HG03108 (cell line): Measurements from ENCODE around the gene TRIP4.
A peak's percentile ranks its signal among the peaks of the same experiment; 100 is the strongest.
"Not testable (repeated sequence)": the region's sequence is repeated elsewhere in the genome, so short reads cannot be mapped to it uniquely, and the experiment has no call there.

ENCODE experiments used
- ATAC-seq: cut with Tn5 transposase; IDR thresholded peaks from one replicate; pipeline ENCODE4 v1.9.1; 2021; ENCODE audit warnings: moderate library complexity; ENCODE audit not compliant: unreplicated experiment

The TRIP4 gene

DNA sequence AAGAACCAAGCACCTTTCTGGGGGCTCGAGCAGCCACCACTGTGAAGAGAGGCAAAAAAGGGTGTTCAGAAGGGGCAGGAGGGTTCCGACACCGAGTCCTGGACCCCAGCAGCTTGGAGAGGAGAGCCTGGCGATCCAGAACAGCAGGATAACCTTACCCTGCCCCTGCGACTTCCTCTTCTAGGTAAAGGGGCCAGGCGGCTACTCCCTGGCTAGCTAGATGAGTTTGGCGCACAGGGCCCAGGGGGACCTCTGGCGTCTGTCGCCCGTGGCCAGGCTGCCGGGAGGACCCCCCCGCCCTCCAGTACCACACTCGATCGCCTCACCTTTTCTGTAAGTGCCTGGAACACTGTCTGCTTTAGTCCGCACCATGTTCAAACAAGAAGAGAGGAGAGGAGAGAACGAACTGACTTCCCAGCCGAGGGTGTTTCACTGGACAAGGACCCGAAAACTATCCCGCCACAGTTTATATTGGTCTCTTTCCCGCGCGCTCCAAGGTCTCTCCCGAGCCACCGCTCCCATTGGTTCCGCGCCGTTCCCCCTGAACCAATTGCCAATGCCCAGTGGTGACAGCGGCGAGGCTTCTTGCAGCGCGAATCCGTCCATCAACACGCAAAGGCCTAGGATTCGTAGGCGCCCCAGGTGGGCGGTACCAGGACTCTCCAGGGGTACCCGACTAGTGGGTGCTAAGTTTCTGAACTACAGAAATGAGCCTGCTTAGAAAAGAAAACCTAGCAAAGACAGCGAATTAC, 6.5 kb upstream of the TRIP4 start, which contains the start of gene PCLAF:
TSS of gene PCLAF (minus strand) at position 442 of the 752 bp plus-strand sequence. CDS start at position 372, 70 bp downstream.
- ATAC-seq, result peak; percentile 96

GRCh38 chr15:64383760-64384159, 3.9 kb upstream of the TRIP4 start:
- ATAC-seq, result no peak

DNA sequence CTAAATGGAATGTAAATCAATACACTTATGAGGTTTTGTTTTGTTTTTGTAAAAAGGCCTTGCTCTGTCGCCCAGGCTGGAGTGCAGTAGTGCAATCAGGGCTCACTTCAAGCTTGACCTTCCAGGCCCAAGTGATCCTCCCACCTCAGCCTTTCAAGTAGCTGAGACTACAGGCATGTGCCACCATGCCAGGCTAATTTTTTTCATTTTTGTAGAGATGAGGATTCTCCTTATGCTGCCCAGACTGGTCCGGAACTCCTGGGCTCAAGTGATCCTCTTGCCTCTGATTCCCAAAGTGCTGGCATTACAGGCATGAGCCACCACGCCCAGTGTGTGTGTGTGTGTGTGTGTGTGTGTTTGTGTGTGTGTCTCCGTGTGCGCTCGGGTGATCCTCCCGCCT, 1.3 kb upstream of the TRIP4 start:
- no peak for ATAC-seq

GRCh38 chr15:64389036-64389435, 1.4 kb downstream of the TRIP4 start:
- ATAC-seq, result no peak

- ATAC-seq, result not testable (repeated sequence)
These were observed 4.8 kb downstream of the TRIP4 start for GRCh38 chr15:64392471-64392870.

DNA sequence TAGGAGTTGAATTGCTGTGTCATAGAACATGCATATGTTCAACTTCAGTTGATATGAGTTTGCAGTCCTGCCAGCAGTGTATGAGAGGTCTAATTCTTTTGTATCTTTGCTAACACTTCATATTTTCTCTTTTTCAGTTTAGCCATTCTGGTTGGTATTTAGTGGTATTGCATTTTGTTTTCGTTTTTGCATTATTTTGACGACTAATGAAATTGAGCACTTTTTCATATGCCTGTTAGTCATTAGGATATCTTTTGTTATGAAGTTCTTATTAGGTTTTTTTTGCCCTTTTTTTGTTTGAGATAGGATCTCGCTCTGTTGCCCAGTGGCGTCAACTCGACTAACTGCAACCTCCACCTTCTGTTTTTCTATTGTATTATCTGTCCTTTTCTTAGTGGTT, 9.2 kb downstream of the TRIP4 start:
- no peak for ATAC-seq

DNA sequence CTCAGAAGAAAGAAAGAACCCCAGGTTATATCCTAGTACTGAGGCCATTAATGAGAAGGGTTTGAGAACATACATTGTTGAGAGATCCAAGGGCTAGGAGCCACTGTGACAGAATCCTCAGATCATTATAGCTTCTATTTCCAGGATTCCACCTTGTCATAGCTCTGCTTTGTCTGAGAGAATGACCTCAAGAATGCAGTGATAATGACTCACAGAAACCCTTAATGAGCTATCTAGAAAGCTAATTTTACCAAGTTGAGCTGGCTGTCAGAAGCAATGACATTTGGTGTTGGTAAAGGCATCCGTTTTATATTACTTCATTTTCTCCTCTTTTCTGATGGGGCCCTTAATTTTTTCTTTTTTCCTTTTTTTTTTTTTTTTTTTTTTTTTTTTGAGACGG, 10.9 kb downstream of the TRIP4 start:
- ATAC-seq, result no peak

DNA sequence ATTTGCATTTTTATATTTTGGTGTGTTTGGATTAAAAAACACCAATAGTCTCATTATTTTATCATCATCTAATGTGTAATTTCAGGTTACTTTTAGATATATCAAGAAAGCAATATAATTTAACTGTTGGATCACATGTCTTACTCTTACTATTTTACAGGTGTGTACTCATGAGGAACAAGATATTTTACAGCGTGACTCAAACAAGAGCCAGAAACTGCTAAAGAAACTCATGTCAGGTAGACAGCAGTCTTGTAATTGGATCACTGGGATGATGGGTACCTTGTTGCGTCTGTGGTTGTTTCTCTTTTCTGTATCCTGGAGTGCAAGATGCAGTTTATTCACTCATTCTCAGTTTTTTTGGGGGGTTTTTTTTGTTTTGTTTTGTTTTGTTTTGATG, 12.9 kb downstream of the TRIP4 start:
- no peak for ATAC-seq

GRCh38 chr15:64412216-64412615, 24.6 kb downstream of the TRIP4 start:
- ATAC-seq, result no peak

DNA sequence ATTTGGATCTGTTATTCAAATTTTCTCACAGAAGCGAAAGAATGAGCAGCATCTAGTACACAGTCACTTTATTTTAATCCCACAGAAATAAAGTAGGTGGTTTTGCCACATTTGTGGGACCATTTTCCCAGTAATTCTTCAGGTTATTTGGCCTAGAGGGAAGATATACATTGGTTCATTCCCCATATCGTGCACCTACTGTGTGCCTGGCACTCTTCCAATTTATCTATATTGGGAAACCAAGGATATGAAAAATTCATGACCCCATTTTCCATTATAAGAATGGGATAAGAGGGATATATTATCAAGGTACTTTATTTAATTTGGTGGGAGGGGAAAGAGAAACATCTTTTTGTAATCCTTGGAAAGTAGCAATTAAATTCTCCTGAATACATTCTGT, 35.1 kb downstream of the TRIP4 start:
- no peak for ATAC-seq

- no peak for ATAC-seq
These were observed 36.3 kb downstream of the TRIP4 start for GRCh38 chr15:64423970-64424369.

GRCh38 chr15:64425221-64425620, 37.6 kb downstream of the TRIP4 start:
- no peak for ATAC-seq

DNA sequence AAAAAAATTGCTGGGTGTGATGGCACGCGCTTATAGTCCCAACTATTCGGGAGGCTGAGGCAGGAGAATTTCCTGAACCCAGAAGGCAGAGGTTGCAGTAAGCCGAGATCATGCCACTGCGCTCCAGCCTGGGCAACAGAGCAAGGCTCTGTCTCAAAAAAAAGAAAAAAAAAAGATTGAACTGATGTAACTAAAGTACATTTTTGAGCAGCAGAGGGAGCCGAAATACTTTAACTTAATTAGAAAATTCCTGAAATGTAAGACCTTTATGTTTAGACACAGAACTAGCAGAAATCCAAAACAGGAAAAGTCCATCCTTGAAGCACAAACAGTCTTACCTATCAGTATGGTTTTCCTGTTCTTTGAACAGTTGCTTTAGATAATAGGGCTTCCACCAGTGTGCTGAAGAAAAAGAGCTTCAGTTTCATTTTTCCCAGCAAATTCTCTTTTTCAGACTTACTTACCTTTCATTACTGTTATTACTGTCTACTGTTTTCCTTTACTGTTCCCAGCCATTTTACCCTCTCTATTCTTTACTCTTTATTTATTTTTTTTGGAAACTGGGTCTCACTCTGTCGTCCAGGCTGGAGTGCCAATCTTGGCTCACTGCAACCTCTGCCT, 39.3 kb downstream of the TRIP4 start:
- no peak for ATAC-seq

GRCh38 chr15:64429448-64429847, 41.8 kb downstream of the TRIP4 start:
- ATAC-seq, result no peak

DNA sequence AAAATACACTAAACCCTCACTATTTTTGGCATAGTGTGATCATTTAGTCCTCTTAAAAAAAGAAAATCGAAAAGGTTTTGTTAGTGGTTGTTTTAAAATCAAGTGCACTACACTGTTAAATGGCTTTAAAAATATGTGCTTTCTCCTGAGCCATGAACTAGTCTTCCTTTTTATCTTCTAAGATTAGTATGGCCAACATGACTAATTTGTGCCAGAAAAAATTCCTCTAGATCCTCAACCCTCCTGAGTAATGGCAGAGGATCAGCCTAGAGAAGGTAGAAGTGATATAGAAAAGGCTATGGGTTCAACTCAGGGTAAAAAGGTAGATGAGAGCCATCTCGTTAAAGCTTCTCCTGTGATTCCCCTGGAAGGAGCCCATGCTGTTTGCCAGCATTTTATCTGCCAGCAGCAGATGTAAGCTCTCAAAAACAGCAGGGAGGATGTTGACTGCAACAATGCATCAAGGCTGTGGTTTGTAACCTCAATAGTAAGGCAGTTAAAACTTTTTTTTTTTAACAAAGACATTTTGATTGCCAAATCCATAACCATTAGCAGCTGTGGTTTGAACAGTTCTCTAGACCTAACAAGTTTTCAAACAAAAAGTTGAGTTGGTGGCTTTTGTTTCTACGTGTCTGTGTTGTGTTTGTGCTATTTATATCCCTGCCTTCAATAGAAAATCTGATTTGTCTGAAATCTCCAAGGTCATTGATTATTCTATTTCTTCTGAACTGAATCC, 42.5 kb downstream of the TRIP4 start:
- no peak for ATAC-seq

DNA sequence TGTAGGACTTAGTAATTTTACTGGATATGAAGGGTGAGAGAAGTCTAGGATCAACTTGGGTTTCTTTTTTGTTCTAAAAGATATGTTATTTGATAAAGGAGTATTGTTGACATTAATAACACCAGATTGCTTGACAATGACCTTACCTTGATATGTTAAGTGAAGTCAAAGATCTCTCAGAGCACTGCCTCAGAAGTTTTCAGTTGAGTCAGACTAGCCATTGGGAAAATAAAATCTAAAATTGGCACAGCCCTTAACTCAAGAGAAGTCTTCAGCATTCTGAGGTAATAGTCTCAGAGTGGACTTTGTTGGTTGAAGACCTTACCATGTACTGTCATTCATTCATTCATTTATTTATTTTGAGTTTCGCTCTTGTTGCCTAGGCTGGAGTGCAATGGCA, 50.3 kb downstream of the TRIP4 start:
- no peak for ATAC-seq

DNA sequence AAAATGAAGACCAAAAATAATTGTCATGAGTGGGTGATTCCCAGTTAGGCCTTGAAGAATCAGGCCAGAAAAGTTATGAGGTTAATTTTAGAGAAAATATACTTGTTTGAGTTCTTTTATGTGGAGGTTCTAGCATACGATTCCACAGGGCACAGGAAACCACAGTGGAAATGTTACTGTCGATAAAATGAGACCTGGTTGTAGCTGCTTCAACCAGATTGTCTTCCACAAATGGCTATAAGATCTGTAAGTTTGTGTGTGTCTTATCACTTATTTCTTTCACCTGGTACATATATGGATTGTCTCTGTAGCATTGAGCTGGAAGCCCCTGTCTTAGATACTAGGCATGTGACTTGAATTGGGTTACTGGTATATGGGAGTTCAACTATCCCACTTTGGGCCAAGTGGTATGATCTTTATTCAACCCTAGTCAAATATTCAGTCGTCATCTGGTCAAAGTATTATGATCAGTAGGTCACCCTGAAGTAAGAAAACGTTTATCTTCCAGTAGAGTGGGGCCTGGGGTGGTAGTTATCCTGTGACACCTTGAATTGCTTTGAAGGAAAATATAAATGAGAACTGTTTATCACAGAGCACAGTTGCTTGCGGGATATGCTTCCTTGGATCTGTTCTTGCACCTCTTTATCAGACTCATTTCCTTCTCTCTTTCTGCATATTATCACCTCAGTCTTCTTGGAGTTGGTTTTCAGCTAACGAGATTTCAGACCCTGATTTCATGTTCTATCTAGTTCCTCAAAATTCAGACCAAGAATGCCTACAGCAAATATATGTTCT, 51.2 kb downstream of the TRIP4 start:
- no peak for ATAC-seq

GRCh38 chr15:64441852-64442251, 54.2 kb downstream of the TRIP4 start:
- no peak for ATAC-seq

DNA sequence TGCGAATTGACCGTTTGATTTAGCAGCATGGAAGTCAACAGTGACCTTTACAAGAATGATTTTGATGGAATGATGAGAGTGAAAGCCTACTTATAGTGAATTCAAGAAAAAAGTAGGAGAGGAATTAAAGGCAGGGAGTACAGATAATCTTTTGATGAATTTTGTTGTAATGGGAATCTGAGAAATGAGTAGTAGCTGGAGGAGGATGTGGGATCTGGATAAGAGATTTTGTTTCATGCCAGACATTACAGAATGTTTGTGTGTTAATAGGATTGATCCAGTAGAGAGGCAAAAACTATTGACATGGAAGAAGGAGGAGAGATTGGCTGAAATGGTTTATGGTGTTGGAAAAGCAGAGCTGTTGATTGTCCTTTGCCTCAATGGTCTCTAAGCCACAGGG, 55.4 kb downstream of the TRIP4 start:
- no peak for ATAC-seq

- ATAC-seq, result peak; percentile 59
These were observed 56.3 kb downstream of the TRIP4 start for GRCh38 chr15:64443747-64444621.
